Neural crest cell (in vitro differentiated cells): Measurements from ENCODE around the gene YIPF3. TPM values are rescaled to one million over a fixed set of nuclear protein-coding genes. Genes with fewer than 3 reads are reported as not detected.
"Not testable (repeated sequence)": the region's sequence is repeated elsewhere in the genome, so short reads cannot be mapped to it uniquely, and the experiment has no call there.

ENCODE experiments used
- DNase-seq: peaks from one replicate; pipeline ENCODE4 v3.0.0; 2021; ENCODE audit warnings: low read depth, mixed read lengths, low spot score
- H3K27ac Mint-ChIP-seq: one replicate; pipeline ENCODE4 v1.8.0; 2021; ENCODE audit warnings: mild to moderate bottlenecking, mixed read lengths; ENCODE audit not compliant: unreplicated experiment
- H3K27me3 Mint-ChIP-seq: 2 replicates; pipeline ENCODE4 v1.8.0; 2021; ENCODE audit warnings: low read depth, mild to moderate bottlenecking, mixed read lengths
- H3K36me3 Mint-ChIP-seq: 2 replicates; pipeline ENCODE4 v1.8.0; 2021; ENCODE audit warnings: low read depth, mild to moderate bottlenecking, mixed read lengths
- H3K4me1 Mint-ChIP-seq: 2 replicates; pipeline ENCODE4 v1.8.0; 2021; ENCODE audit warnings: mixed read lengths
- H3K4me3 Mint-ChIP-seq: one replicate; pipeline ENCODE4 v1.8.0; 2021; ENCODE audit warnings: mild to moderate bottlenecking, mixed read lengths
- H3K9me3 Mint-ChIP-seq: 2 replicates; pipeline ENCODE4 v1.8.0; 2021; ENCODE audit warnings: mixed read lengths
- total RNA-seq: library from RNA; stranded (reverse); gene quantifications from 2 replicates; pipeline ENCODE4 v1.2.1, GENCODE V29; 2021
- TF ChIP-seq, protein P1 (sequence below): fragments of 200-600 bp; sonication (generic); conservative IDR thresholded peaks from 2 replicates; pipeline ENCODE4 v1.5.0; 2021; ENCODE audit warnings: antibody characterized with exemption, mild to moderate bottlenecking

Gene YIPF3
- total RNA-seq, 1 donor from 2014 or later: 93.0 TPM

- Mint-ChIP-seq H3K4me3 (no peak overlapping the region), H3K27me3 (no peaks in the 10 kb centered on the region), H3K9me3 (no peaks in the 10 kb centered on the region), H3K4me1 (no peaks in the 10 kb centered on the region), H3K27ac (no peak overlapping the region), H3K36me3 (peaks cover 20% of the 10 kb centered on the region)
- TF ChIP-seq, protein P1, sequence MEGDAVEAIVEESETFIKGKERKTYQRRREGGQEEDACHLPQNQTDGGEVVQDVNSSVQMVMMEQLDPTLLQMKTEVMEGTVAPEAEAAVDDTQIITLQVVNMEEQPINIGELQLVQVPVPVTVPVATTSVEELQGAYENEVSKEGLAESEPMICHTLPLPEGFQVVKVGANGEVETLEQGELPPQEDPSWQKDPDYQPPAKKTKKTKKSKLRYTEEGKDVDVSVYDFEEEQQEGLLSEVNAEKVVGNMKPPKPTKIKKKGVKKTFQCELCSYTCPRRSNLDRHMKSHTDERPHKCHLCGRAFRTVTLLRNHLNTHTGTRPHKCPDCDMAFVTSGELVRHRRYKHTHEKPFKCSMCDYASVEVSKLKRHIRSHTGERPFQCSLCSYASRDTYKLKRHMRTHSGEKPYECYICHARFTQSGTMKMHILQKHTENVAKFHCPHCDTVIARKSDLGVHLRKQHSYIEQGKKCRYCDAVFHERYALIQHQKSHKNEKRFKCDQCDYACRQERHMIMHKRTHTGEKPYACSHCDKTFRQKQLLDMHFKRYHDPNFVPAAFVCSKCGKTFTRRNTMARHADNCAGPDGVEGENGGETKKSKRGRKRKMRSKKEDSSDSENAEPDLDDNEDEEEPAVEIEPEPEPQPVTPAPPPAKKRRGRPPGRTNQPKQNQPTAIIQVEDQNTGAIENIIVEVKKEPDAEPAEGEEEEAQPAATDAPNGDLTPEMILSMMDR: no peak
- no peak for DNase-seq
These were observed 25.2 kb upstream of the YIPF3 start for GRCh38 chr6:43541774-43542471.

DNA sequence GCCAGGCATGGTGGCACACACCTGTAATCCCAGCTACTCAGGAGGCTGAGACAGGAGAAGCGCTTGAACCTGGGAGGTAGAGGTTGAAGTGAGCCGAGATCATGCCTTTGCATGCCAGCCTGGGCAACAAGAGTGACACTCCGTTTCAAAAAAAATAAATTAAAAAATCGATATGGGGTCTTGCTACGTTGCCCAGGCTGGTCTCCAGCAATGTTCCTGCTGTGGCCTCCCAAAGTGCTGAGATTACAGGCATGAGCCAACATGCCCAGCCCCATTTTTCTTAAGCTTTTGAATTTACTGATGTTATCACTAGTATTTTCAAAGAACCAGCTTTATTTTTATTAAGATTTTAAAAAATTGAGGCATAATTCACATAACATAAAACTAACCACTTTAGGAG is 23.8 kb upstream of the YIPF3 start:
- H3K27ac Mint-ChIP-seq: no peak overlapping the region
- no peaks in the 10 kb centered on the region for H3K9me3 Mint-ChIP-seq
- no peak for DNase-seq
- TF ChIP-seq, protein P1: no peak
- H3K27me3 Mint-ChIP-seq: no peaks in the 10 kb centered on the region
- no peak overlapping the region for H3K4me3 Mint-ChIP-seq
- H3K36me3 Mint-ChIP-seq: peaks cover 19% of the 10 kb centered on the region
- no peaks in the 10 kb centered on the region for H3K4me1 Mint-ChIP-seq

- H3K9me3 Mint-ChIP-seq, DNase-seq, H3K4me3 Mint-ChIP-seq, H3K4me1 Mint-ChIP-seq, H3K27ac Mint-ChIP-seq, H3K27me3 Mint-ChIP-seq: not testable (repeated sequence)
- peaks cover 19% of the 10 kb centered on the region for H3K36me3 Mint-ChIP-seq
These were observed 22.7 kb upstream of the YIPF3 start for GRCh38 chr6:43539409-43539808.

GRCh38 chr6:43538986-43539385 is 22.3 kb upstream of the YIPF3 start:
- not testable (repeated sequence) for H3K9me3 Mint-ChIP-seq, H3K27me3 Mint-ChIP-seq, DNase-seq, H3K27ac Mint-ChIP-seq, H3K4me1 Mint-ChIP-seq, H3K4me3 Mint-ChIP-seq
- H3K36me3 Mint-ChIP-seq: peaks cover 18% of the 10 kb centered on the region

- TF ChIP-seq, protein P1: no peak
- Mint-ChIP-seq H3K4me3 (no peak overlapping the region), H3K36me3 (peaks cover 24% of the 10 kb centered on the region), H3K4me1 (no peaks in the 10 kb centered on the region), H3K9me3 (no peaks in the 10 kb centered on the region), H3K27ac (peak overlapping the region; percentile 78), H3K27me3 (no peaks in the 10 kb centered on the region)
- no peak for DNase-seq
These were observed 15.5 kb upstream of the YIPF3 start for GRCh38 chr6:43532201-43532600.

- no peaks in the 10 kb centered on the region for H3K4me1 Mint-ChIP-seq
- H3K36me3 Mint-ChIP-seq: peaks cover 22% of the 10 kb centered on the region
- H3K4me3 Mint-ChIP-seq: no peak overlapping the region
- no peaks in the 10 kb centered on the region for H3K27me3 Mint-ChIP-seq
- DNase-seq: no peak
- H3K9me3 Mint-ChIP-seq: no peaks in the 10 kb centered on the region
- TF ChIP-seq, protein P1: no peak
- no peak overlapping the region for H3K27ac Mint-ChIP-seq
These were observed 7.8 kb upstream of the YIPF3 start for GRCh38 chr6:43524483-43524961.
